Activated naive CD4-positive, alpha-beta T cell treated with anti-CD3 and anti-CD28 coated beads, Interleukin-2, amount 10 ng/mL, durations not matched to agents 7 days and 5 days (primary cell): ENCODE results near the gene GSE1.
A peak's percentile ranks its signal among the peaks of the same experiment; 100 is the strongest.

Source experiments
- CTCF ChIA-PET: fragments of 350-600 bp; sonication (Branson Sonifier 250); formaldehyde crosslinking; loops from one replicate; lab custom pipeline; 2021; ENCODE audit warnings: antibody characterized with exemption; lab: Charles Lee
- DNase-seq: peaks from one replicate; pipeline ENCODE4 v3.0.0-alpha.2; 2020
- H3K27ac Mint-ChIP-seq: one replicate; pipeline ENCODE4 v1.8.0; 2021; ENCODE audit warnings: mild to moderate bottlenecking, moderate library complexity, mixed read lengths
- H3K27me3 Mint-ChIP-seq: one replicate; pipeline ENCODE4 v1.8.0; 2021; ENCODE audit warnings: mild to moderate bottlenecking, mixed read lengths
- H3K36me3 Mint-ChIP-seq: one replicate; pipeline ENCODE4 v1.8.0; 2021; ENCODE audit warnings: mixed read lengths
- H3K4me1 Mint-ChIP-seq: one replicate; pipeline ENCODE4 v1.8.0; 2021; ENCODE audit warnings: mixed read lengths
- H3K4me3 Mint-ChIP-seq: one replicate; pipeline ENCODE4 v1.8.0; 2021; ENCODE audit warnings: mild to moderate bottlenecking, moderate library complexity, mixed read lengths
- H3K9me3 Mint-ChIP-seq: one replicate; pipeline ENCODE4 v1.8.0; 2021; ENCODE audit warnings: mixed read lengths

GSE1 gene

DNA sequence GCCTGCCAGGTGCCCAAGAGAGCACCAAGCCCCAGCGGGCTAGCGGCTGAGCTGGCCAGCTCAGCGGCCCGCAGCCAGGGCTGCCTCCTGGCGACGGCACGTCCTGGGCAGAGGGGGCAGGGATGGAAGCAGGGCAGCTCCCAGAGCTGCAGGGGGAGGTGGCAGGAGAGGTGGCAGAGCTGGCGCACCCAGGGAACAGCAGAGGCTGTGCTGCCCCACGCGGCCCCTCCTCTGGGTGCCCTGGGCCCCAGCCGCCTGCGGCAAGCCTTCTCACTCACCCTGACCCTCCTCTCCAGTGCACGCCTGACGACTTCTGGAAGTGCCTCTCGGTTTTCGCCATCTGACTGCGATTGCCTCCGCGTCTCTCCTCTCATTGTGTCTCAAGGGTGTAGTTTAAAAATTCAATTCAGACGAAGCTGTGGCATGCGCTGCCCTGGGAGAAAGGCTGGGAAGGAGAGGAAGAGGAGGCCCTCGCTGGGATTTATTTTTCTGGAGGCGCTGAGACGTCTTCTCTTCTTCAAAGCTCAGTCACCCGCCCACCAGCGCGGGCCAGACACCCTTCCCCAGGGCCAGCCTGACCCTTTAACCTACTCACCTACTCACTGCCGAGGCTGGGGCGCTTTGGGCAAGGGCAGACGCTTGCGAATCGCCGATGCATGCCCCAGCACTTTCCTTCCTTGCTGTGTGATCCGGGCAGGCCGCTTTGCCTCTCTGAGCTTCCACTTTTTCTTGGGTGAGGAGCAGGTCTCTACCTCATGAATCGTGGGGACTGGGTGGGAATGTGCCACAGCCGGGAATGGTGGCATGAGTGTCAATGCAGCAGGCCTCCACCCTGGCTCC, 24.9 kb downstream of the GSE1 start:
- Mint-ChIP-seq H3K36me3 (no peaks in the 10 kb centered on the region), H3K4me1 (no peaks in the 10 kb centered on the region), H3K9me3 (no peaks in the 10 kb centered on the region), H3K27me3 (no peaks in the 10 kb centered on the region), H3K4me3 (no peak overlapping the region), H3K27ac (no peak overlapping the region)
- CTCF ChIA-PET, result no interaction called here
- no peak for DNase-seq

GRCh38 chr16:85638695-85639409, 25.7 kb downstream of the GSE1 start:
- H3K27me3 Mint-ChIP-seq, result no peaks in the 10 kb centered on the region
- no peaks in the 10 kb centered on the region for H3K36me3 Mint-ChIP-seq
- no peak for DNase-seq
- no peaks in the 10 kb centered on the region for H3K4me1 Mint-ChIP-seq
- no peak overlapping the region for H3K4me3 Mint-ChIP-seq
- no peak overlapping the region for H3K27ac Mint-ChIP-seq
- H3K9me3 Mint-ChIP-seq, result no peaks in the 10 kb centered on the region
- CTCF ChIA-PET, result no interaction called here

DNA sequence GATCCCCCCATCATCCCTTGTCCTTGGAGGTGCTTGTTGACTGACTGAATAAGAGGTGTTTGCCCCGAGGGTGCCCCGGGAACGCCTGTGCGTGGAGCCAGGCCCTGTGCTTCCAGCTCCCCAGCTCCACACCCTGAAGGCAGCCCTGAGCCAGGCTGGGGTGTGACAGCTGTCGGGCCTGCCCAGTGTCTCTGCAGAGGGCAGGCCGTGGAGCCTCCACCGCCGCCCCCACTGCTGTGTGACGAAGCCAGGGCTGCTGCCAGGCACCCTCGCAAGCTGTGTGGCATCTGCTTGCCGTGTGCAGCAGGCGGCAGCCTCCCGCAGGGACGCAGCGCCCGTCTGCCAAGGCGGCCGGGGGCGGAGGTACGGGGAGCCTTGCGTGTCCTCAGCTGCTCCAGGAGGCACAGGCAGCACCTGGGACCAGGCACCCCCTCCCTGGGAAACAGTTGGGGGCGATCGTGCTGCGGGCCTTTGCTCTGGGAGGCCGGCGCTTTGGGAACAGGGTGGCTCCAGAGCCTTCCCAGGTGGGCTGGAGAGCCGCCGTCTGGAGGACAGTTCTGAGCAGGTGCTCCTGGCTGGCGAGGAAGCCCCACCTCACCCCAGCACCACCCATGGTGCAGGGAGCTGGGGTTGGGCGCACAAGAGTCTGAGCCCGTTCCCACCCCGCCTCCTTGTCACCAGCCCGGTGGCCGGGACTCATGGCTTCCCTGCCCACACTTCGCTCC, 26.6 kb downstream of the GSE1 start:
- Mint-ChIP-seq H3K36me3 (no peaks in the 10 kb centered on the region), H3K27me3 (no peaks in the 10 kb centered on the region), H3K9me3 (no peaks in the 10 kb centered on the region), H3K4me1 (peaks cover 5% of the 10 kb centered on the region), H3K27ac (no peak overlapping the region), H3K4me3 (no peak overlapping the region)
- CTCF ChIA-PET, result no interaction called here
- DNase-seq, result no peak

GRCh38 chr16:85640254-85640558, 27.1 kb downstream of the GSE1 start:
- Mint-ChIP-seq H3K9me3 (no peaks in the 10 kb centered on the region), H3K36me3 (no peaks in the 10 kb centered on the region), H3K27me3 (no peaks in the 10 kb centered on the region), H3K4me3 (no peak overlapping the region), H3K4me1 (peaks cover 7% of the 10 kb centered on the region), H3K27ac (no peak overlapping the region)
- CTCF ChIA-PET, result no interaction called here
- DNase-seq, result no peak

GRCh38 chr16:85640585-85640984, 27.5 kb downstream of the GSE1 start:
- Mint-ChIP-seq H3K27me3 (no peaks in the 10 kb centered on the region), H3K4me1 (peaks cover 9% of the 10 kb centered on the region), H3K9me3 (no peaks in the 10 kb centered on the region), H3K27ac (no peak overlapping the region), H3K4me3 (no peak overlapping the region), H3K36me3 (no peaks in the 10 kb centered on the region)
- CTCF ChIA-PET, result no interaction called here
- DNase-seq, result no peak

DNA sequence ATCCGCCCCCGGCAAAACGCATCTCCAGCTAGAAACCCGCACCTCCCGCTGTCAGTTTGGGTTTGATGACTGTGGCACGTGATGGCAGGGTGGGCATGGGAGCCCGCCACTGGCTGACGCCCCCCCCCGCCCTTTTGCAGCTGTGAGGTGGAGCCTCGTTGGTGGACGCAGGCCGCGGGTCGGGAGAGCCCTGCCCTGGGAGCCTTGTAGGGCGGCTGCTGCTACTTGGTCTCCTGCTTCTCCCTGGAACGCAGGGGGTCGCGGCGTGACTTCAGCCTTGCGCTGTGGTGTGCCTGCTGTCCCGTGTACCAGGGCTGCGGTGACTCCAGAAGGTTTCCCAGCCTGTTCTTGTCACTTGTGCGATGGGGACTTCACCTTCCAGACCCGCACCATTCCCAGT, 28.2 kb downstream of the GSE1 start:
- no peaks in the 10 kb centered on the region for H3K27me3 Mint-ChIP-seq
- no peaks in the 10 kb centered on the region for H3K9me3 Mint-ChIP-seq
- H3K36me3 Mint-ChIP-seq, result no peaks in the 10 kb centered on the region
- CTCF ChIA-PET, result no interaction called here
- DNase-seq, result no peak
- no peak overlapping the region for H3K27ac Mint-ChIP-seq
- H3K4me1 Mint-ChIP-seq, result peaks cover 9% of the 10 kb centered on the region
- no peak overlapping the region for H3K4me3 Mint-ChIP-seq

DNA sequence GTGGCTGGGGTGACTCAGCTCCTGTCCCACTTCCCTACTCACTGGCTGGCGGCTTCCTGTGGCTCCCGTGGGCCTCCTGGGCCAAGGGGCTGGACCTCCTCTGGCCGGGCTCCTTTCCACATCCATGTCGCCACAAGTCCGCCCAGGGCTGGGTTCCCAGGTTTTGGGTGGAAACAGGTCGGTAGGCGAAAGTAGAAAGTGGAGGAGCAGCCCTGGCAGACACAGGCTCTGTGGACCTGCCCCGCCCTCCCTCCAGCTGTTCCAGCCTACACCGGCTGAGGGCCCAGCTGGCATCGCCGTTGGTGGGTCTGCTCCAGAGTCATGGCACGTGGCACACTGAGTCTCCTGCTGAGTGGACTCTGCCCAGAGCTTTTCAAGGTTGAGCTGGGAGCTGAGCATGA, 28.7 kb downstream of the GSE1 start:
- CTCF ChIA-PET, result no interaction called here
- DNase-seq, result no peak
- no peaks in the 10 kb centered on the region for H3K36me3 Mint-ChIP-seq
- peaks cover 9% of the 10 kb centered on the region for H3K4me1 Mint-ChIP-seq
- H3K9me3 Mint-ChIP-seq, result no peaks in the 10 kb centered on the region
- no peak overlapping the region for H3K4me3 Mint-ChIP-seq
- H3K27me3 Mint-ChIP-seq, result no peaks in the 10 kb centered on the region
- H3K27ac Mint-ChIP-seq, result no peak overlapping the region

GRCh38 chr16:85642762-85643358, 29.7 kb downstream of the GSE1 start:
- CTCF ChIA-PET, result interaction anchor here (1.5 kb wide), 1 partner anchor 27 kb away, joined by 6 read pairs; no protein-coding TSS in a partner anchor
- H3K27ac Mint-ChIP-seq, result no peak overlapping the region
- H3K36me3 Mint-ChIP-seq, result no peaks in the 10 kb centered on the region
- H3K4me1 Mint-ChIP-seq, result peaks cover 9% of the 10 kb centered on the region
- DNase-seq, result no peak
- H3K27me3 Mint-ChIP-seq, result no peaks in the 10 kb centered on the region
- H3K4me3 Mint-ChIP-seq, result no peak overlapping the region
- H3K9me3 Mint-ChIP-seq, result no peaks in the 10 kb centered on the region

GRCh38 chr16:85643631-85644030, 30.5 kb downstream of the GSE1 start:
- Mint-ChIP-seq H3K27ac (no peak overlapping the region), H3K4me3 (no peak overlapping the region), H3K27me3 (no peaks in the 10 kb centered on the region), H3K9me3 (no peaks in the 10 kb centered on the region), H3K36me3 (no peaks in the 10 kb centered on the region), H3K4me1 (peaks cover 9% of the 10 kb centered on the region)
- CTCF ChIA-PET, result interaction anchor here (1.5 kb wide), 1 partner anchor 28 kb away, joined by 6 read pairs; no protein-coding TSS in a partner anchor
- no peak for DNase-seq

DNA sequence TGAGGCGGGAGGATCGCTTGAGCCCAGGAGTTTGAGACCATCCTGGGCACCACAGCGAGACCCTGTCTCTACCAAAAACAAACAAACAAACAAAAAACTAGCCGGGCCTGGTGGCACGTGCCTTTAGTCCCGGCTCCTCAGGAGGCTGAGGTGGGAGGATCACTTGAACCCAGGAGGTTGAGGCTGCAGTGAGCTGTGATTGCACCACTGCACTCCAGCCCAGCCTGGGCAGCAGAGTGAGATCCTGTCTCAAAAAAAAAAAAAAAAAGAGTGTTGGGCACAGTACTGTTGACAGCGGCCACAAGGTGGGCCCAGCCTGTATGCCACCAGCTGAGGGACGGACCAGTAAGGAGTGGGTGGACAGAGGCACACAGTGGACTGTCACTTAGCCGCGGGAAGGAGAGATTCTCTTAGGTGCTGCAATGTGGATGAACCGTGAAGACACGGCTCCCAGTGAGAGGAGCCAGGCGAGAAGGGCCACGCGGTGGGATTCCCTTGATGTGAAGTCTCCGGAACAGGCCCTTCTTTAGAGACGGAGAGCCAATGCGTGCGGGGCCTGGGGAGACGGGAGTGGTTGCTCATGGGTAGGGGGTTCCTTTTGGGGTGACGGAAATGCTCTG, 31.1 kb downstream of the GSE1 start:
- Mint-ChIP-seq H3K27me3 (no peaks in the 10 kb centered on the region), H3K4me3 (no peak overlapping the region), H3K9me3 (no peaks in the 10 kb centered on the region), H3K27ac (peak overlapping the region; percentile 37), H3K36me3 (no peaks in the 10 kb centered on the region), H3K4me1 (peaks cover 9% of the 10 kb centered on the region)
- no peak for DNase-seq
- CTCF ChIA-PET, result interaction anchor here (1.4 to 1.5 kb wide), 2 partner anchors 15 to 28 kb away, joined by 4 to 6 read pairs; no protein-coding TSS in a partner anchor

DNA sequence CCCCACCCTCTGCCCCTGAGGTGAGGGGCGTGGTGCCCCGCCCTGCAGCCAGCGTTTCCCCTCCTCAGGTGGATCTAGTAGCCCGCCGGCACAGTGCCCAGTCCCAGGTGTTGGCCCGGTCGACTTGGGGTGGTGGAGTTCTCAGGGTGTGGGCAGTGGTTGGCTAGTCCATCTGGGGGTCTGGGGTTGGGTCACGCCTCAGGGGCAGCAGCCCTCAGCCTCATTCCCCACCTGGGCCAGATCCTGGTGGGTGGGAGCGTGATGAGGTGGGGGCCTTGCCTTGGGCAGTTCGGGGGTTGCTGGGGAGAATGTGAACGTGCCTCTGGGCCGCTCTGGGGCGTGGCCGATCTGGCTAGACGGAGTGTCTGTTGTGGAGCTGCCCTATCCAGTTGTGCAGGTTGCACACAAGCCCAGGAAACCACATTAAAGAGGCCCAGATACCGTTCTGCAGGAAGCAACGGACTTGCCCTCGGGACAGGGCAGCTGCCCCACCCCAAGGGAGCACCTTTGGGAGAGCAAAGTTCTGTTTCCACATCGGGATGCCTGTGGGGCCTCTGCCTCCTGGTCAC, 32.0 kb downstream of the GSE1 start:
- Mint-ChIP-seq H3K9me3 (no peaks in the 10 kb centered on the region), H3K4me3 (no peak overlapping the region), H3K36me3 (no peaks in the 10 kb centered on the region), H3K4me1 (peaks cover 9% of the 10 kb centered on the region), H3K27ac (no peak overlapping the region), H3K27me3 (no peaks in the 10 kb centered on the region)
- CTCF ChIA-PET, result interaction anchor here (1.4 kb wide), 1 partner anchor 14 kb away, joined by 4 read pairs; no protein-coding TSS in a partner anchor
- DNase-seq, result no peak

- Mint-ChIP-seq H3K4me1 (peaks cover 9% of the 10 kb centered on the region), H3K27me3 (no peaks in the 10 kb centered on the region), H3K27ac (no peak overlapping the region), H3K36me3 (no peaks in the 10 kb centered on the region), H3K4me3 (no peak overlapping the region), H3K9me3 (no peaks in the 10 kb centered on the region)
- CTCF ChIA-PET, result no interaction called here
- no peak for DNase-seq
Measured at GRCh38 chr16:85646358-85646907, 33.3 kb downstream of the GSE1 start.

DNA sequence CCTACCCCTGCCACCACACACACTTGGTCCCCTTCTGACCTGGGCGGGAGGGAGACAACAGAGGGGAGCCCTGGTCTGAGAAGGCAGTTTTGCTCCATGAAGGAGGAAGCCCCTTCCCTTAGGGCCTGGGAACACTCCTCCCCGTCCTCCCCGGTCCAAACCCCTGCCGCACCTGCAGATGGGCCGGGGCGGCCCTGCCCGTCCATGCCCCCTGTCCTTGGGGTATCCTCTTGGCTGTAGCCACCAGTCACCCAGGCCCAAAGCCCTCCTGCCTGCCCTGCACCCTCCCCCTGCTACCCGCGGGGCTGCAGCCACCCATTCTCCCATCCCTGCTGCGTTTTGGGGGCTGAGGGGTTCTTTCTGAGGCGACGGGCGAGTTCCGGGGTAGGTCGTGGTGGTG, 33.9 kb downstream of the GSE1 start:
- DNase-seq, result no peak
- Mint-ChIP-seq H3K4me3 (no peak overlapping the region), H3K27me3 (no peaks in the 10 kb centered on the region), H3K4me1 (peaks cover 9% of the 10 kb centered on the region), H3K27ac (no peak overlapping the region), H3K36me3 (no peaks in the 10 kb centered on the region), H3K9me3 (no peaks in the 10 kb centered on the region)
- CTCF ChIA-PET, result no interaction called here
